Esophagus squamous epithelium (tissue), 5 donors: Measurements from ENCODE around the gene HIRA. TPM values are rescaled to one million over a fixed set of nuclear protein-coding genes. Genes with fewer than 3 reads are reported as not detected.

ENCODE experiments used
- DNase-seq: peaks from one replicate; lab custom pipeline; 2025; lab: John Stamatoyannopoulos, UW
- H3K27ac ChIP-seq, 4 donors: fragments of 200-600 bp; sonication (generic); one replicate each; pipeline ENCODE4 v1.5.1; 2016 to 2019; ENCODE audit warnings: mild to moderate bottlenecking in 1 of 4
- H3K27me3 ChIP-seq, 4 donors: fragments of 200-600 bp; sonication (generic); 1 replicate in 3 of 4; 2 replicates in 1 of 4; pipeline versions ENCODE4 v1.5.1 to v1.6.0; 2017 to 2021; ENCODE audit warnings: antibody characterized with exemption in 1 of 4
- H3K36me3 ChIP-seq, 3 donors: fragments of 200-600 bp; sonication (generic); one replicate each; pipeline ENCODE4 v1.5.1; 2016 to 2019
- H3K4me1 ChIP-seq, 3 donors: fragments of 200-600 bp; sonication (generic); one replicate each; pipeline ENCODE4 v1.5.1; 2017 to 2019
- H3K4me3 ChIP-seq, 4 donors: fragments of 200-600 bp; sonication (generic); 1 replicate in 3 of 4; 2 replicates in 1 of 4; pipeline ENCODE4 v1.5.1; 2016 to 2019; ENCODE audit warnings: mild to moderate bottlenecking in 2 of 4, moderate library complexity in 1 of 4
- H3K9me3 ChIP-seq, 3 donors: fragments of 200-600 bp; sonication (generic); one replicate each; pipeline ENCODE4 v1.5.1; 2016 to 2019
- CTCF ChIP-seq, 6 experiments: fragments of 450-650 bp in 4 of 6; fragments of 200-600 bp in 2 of 6; sonication (generic) in 2 of 6; IDR thresholded peaks; one replicate each; pipeline ENCODE4 v1.5.1; 2016 to 2019; ENCODE audit warnings: antibody characterized with exemption in 6 of 6, mild to moderate bottlenecking in 4 of 6, moderate library complexity in 4 of 6
- POLR2A ChIP-seq, 4 donors: fragments of 450-650 bp; IDR thresholded peaks; one replicate each; pipeline ENCODE4 v1.6.1; 2017; ENCODE audit warnings: antibody characterized with exemption in 4 of 4, mild to moderate bottlenecking in 4 of 4, moderate library complexity in 3 of 4
- WGBS, 2 donors: methylation state at CpG; one replicate each; pipeline ENCODE4 v1.1.5; 2018; 5-methylcytosine and 5-hydroxymethylcytosine counted together
- intact Hi-C: fragments of 100-400 bp; cut with DNase I; formaldehyde crosslinking; loops from one replicate; pipeline ENCODE4 v1.15.0; 2022
- total RNA-seq, 4 donors: library from RNA; depleted of rRNA; stranded (reverse); fragments of >200 nt; gene quantifications; one replicate each; pipeline ENCODE4 v1.1.0, GENCODE V29; 2016
- donor health status: DM: yes; HTN: yes; CAD: no.

Gene HIRA
- total RNA-seq, 4 donors from 2014 or later = 11.2 to 19.8 (median 14.4) TPM

- intact Hi-C loops = no loop called here
- Histone ChIP-seq H3K4me1 (no peaks in the 10 kb centered on the region), H3K27ac (no peak overlapping the region), H3K9me3 (no peaks in the 10 kb centered on the region), H3K27me3 (no peaks in the 10 kb centered on the region), H3K36me3 (peaks cover 18 to 97% (median 33%) of the 10 kb centered on the region in 3 donors), H3K4me3 (no peak overlapping the region)
- no peak for DNase-seq
- TF ChIP-seq POLR2A (IDR thresholded peaks at IDR 0.05) = no peak
- no peak for TF ChIP-seq CTCF (IDR thresholded peaks at IDR 0.05)
Measured at GRCh38 chr22:19378344-19378674, 53.2 kb downstream of the HIRA start.

- intact Hi-C loops = no loop called here
- H3K27ac ChIP-seq = no peak overlapping the region
- TF ChIP-seq POLR2A (IDR thresholded peaks at IDR 0.05) (no peak), CTCF (IDR thresholded peaks at IDR 0.05) (no peak)
- peaks cover 18 to 97% (median 36%) of the 10 kb centered on the region in 3 donors for H3K36me3 ChIP-seq
- H3K27me3 ChIP-seq = no peaks in the 10 kb centered on the region
- DNase-seq = no peak
- H3K4me3 ChIP-seq = no peak overlapping the region
- no peaks in the 10 kb centered on the region for H3K9me3 ChIP-seq
- H3K4me1 ChIP-seq = no peaks in the 10 kb centered on the region
- 83 to 86% methylated on average over 10 of the region's 10 CpGs for WGBS, 2 donors
Measured at GRCh38 chr22:19377565-19378343, 53.8 kb downstream of the HIRA start.

- H3K27me3 ChIP-seq = no peaks in the 10 kb centered on the region
Measured at GRCh38 chr22:19376971-19377370, 54.6 kb downstream of the HIRA start.

GRCh38 chr22:19376247-19376646 is 55.3 kb downstream of the HIRA start:
- Histone ChIP-seq H3K36me3 (peaks cover 18 to 97% (median 33%) of the 10 kb centered on the region in 3 donors), H3K4me3 (no peak overlapping the region), H3K9me3 (no peaks in the 10 kb centered on the region), H3K4me1 (no peaks in the 10 kb centered on the region), H3K27ac (no peak overlapping the region), H3K27me3 (no peaks in the 10 kb centered on the region)
- DNase-seq = no peak
- 93 to 96% methylated on average over 3 of the region's 3 CpGs for WGBS, 2 donors
- intact Hi-C loops = no loop called here
- TF ChIP-seq POLR2A (IDR thresholded peaks at IDR 0.05) (no peak), CTCF (IDR thresholded peaks at IDR 0.05) (no peak)

More at GRCh38 chr22:19376971-19377370, 54.6 kb downstream of the HIRA start:
- H3K27ac ChIP-seq = no peak overlapping the region
- peaks cover 18 to 97% (median 33%) of the 10 kb centered on the region in 3 donors for H3K36me3 ChIP-seq
- no peaks in the 10 kb centered on the region for H3K4me1 ChIP-seq
- TF ChIP-seq POLR2A (IDR thresholded peaks at IDR 0.05) (no peak), CTCF (IDR thresholded peaks at IDR 0.05) (no peak)
- H3K9me3 ChIP-seq = no peaks in the 10 kb centered on the region
- no peak for DNase-seq
- intact Hi-C loops = no loop called here
- 92% methylated on average over 2 of the region's 2 CpGs; no CpG with 5 or more reads in 1 of the 2 donors for WGBS, 2 donors
- H3K4me3 ChIP-seq = no peak overlapping the region

GRCh38 chr22:19375435-19375834 is 56.1 kb downstream of the HIRA start:
- H3K4me3 ChIP-seq = no peak overlapping the region
- intact Hi-C loops = no loop called here
- DNase-seq = no peak
- no peaks in the 10 kb centered on the region for H3K4me1 ChIP-seq
- no peak for TF ChIP-seq POLR2A (IDR thresholded peaks at IDR 0.05)
- TF ChIP-seq CTCF (IDR thresholded peaks at IDR 0.05) = no peak
- H3K9me3 ChIP-seq = no peaks in the 10 kb centered on the region
- no peaks in the 10 kb centered on the region for H3K27me3 ChIP-seq
- WGBS, 2 donors = 97 to 98% methylated on average over 5 to 6 of the region's 8 CpGs
- no peak overlapping the region for H3K27ac ChIP-seq
- H3K36me3 ChIP-seq = peaks cover 23 to 97% (median 33%) of the 10 kb centered on the region in 3 donors
